Ishikawa (cell line): ENCODE data around the gene SPAG9.

ENCODE experiments used
- CEBPB ChIP-seq: IDR thresholded peaks from 2 replicates; pipeline ENCODE4 v1.6.1; 2012
- CREB1 ChIP-seq: IDR thresholded peaks from 2 replicates; pipeline ENCODE4 v1.6.1; 2012; ENCODE audit warnings: low read depth
- EGR1 ChIP-seq: IDR thresholded peaks from 2 replicates; pipeline ENCODE4 v1.6.1; 2012
- EP300 ChIP-seq: IDR thresholded peaks from 2 replicates; pipeline ENCODE4 v1.6.1; 2012; ENCODE audit warnings: borderline replicate concordance
- FOXM1 ChIP-seq: IDR thresholded peaks from 2 replicates; pipeline ENCODE4 v1.6.1; 2012; ENCODE audit warnings: low read depth, borderline replicate concordance
- MAX ChIP-seq: IDR thresholded peaks from 2 replicates; pipeline ENCODE4 v1.6.1; 2012
- NFIC ChIP-seq: IDR thresholded peaks from 2 replicates; pipeline ENCODE4 v1.6.1; 2012
- RAD21 ChIP-seq: IDR thresholded peaks from 2 replicates; pipeline ENCODE4 v1.6.1; 2012; ENCODE audit warnings: low read depth
- REST ChIP-seq: IDR thresholded peaks from 2 replicates; pipeline ENCODE4 v1.6.1; 2012; ENCODE audit warnings: low read depth, mild to moderate bottlenecking
- TAF1 ChIP-seq: IDR thresholded peaks from 2 replicates; pipeline ENCODE4 v1.6.1; 2012; ENCODE audit warnings: low read depth, mild to moderate bottlenecking
- TCF12 ChIP-seq: IDR thresholded peaks from 2 replicates; pipeline ENCODE4 v1.6.1; 2012; ENCODE audit warnings: low read depth
- TEAD4 ChIP-seq: IDR thresholded peaks from 2 replicates; pipeline ENCODE4 v1.6.1; 2012
- USF1 ChIP-seq: IDR thresholded peaks from 2 replicates; pipeline ENCODE4 v1.6.1; 2012
- YY1 ChIP-seq: IDR thresholded peaks from 2 replicates; pipeline ENCODE4 v1.6.1; 2012; ENCODE audit warnings: low read depth
- ZBTB7A ChIP-seq: IDR thresholded peaks from 2 replicates; pipeline ENCODE4 v1.6.1; 2012; ENCODE audit warnings: low read depth

SPAG9 gene

GRCh38 chr17:51124640-51125503, 4.2 kb upstream of the SPAG9 start:
- TF ChIP-seq EP300 (no peak), YY1 (no peak), EGR1 (no peak), REST (no peak), NFIC (no peak), CEBPB (no peak)

- TF ChIP-seq TEAD4, result no peak
- TF ChIP-seq EGR1, result peak; percentile 98
- peak; percentile 96 for TF ChIP-seq USF1
- TF ChIP-seq RAD21, result no peak
- TF ChIP-seq TAF1, result peak; percentile 46; the same call in 1 of the 2 replicates
- no peak for TF ChIP-seq CREB1
- TF ChIP-seq FOXM1, result no peak
- TF ChIP-seq MAX, result peak; percentile 92
Observed at GRCh38 chr17:51121620-51122472, 1.2 kb upstream of the SPAG9 start.

- TF ChIP-seq CREB1, result no peak
- TF ChIP-seq EGR1, result no peak
- TF ChIP-seq REST, result no peak; the same call in 1 of the 2 replicates
- TF ChIP-seq RAD21, result no peak
- 0 out of 2 replicates have a peak, but pooled peaks have one; percentile 37 for TF ChIP-seq MAX
- TF ChIP-seq TAF1, result peak; percentile 34; the same call in 1 of the 2 replicates
- TF ChIP-seq TCF12, result no peak
- no peak for TF ChIP-seq NFIC
- TF ChIP-seq YY1, result peak; percentile 36; the same call in 1 of the 2 replicates
- no peak for TF ChIP-seq TEAD4
- no peak for TF ChIP-seq FOXM1
- TF ChIP-seq USF1, result no peak
- TF ChIP-seq EP300, result no peak
- no peak for TF ChIP-seq CEBPB
- no peak; the same call in 1 of the 2 replicates for TF ChIP-seq ZBTB7A
Observed at GRCh38 chr17:51120357-51120738, 320 bp downstream of the SPAG9 start.

GRCh38 chr17:51119415-51120356, 982 bp downstream of the SPAG9 start:
- TF ChIP-seq REST (peak; percentile 82), YY1 (no peak), RAD21 (peak; percentile 22; the same call in 1 of the 2 replicates), CEBPB (no peak), NFIC (no peak)
